Measurements from ENCODE around the gene USP37.

DNA sequence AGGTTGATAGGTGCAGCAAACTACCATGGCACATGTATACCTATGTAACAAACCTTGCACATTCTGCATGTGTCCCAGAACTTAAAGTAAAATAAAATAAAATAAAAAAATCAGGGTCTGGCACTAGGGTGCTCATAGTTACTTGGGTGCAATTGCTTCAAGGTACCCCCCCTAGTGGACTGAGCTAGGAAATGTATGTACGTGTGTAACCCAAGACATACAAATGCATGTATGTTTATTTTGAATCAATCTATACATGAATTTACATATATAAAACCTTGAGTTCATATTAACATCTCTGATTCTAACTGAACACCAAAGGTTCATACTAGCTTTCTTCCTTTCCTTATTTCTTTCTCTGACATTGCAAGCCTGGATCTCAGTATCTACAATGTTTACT is 51.5 kb downstream of the USP37 start:
- TF ChIP-seq, protein P1, sequence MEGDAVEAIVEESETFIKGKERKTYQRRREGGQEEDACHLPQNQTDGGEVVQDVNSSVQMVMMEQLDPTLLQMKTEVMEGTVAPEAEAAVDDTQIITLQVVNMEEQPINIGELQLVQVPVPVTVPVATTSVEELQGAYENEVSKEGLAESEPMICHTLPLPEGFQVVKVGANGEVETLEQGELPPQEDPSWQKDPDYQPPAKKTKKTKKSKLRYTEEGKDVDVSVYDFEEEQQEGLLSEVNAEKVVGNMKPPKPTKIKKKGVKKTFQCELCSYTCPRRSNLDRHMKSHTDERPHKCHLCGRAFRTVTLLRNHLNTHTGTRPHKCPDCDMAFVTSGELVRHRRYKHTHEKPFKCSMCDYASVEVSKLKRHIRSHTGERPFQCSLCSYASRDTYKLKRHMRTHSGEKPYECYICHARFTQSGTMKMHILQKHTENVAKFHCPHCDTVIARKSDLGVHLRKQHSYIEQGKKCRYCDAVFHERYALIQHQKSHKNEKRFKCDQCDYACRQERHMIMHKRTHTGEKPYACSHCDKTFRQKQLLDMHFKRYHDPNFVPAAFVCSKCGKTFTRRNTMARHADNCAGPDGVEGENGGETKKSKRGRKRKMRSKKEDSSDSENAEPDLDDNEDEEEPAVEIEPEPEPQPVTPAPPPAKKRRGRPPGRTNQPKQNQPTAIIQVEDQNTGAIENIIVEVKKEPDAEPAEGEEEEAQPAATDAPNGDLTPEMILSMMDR (IDR thresholded peaks at IDR 0.05), result peak in 3 of 6 experiments; percentile 16 to 31 (median 19)
- TF ChIP-seq POLR2A (IDR thresholded peaks at IDR 0.05), result no peak

All from adrenal gland (tissue), 5 donors.